ENCODE data around the gene XRCC3.

XRCC3 gene

GRCh38 chr14:103715052-103716000 lies at the start of gene XRCC3, which contains the start of gene ZFYVE21:
Gene XRCC3 (minus strand): TSS chr14:103715451. CDS start chr14:103711087, 4,364 bp downstream.
Gene ZFYVE21 (plus strand): TSS chr14:103715810. CDS start chr14:103715842, 32 bp downstream.
- DNase-seq: peak; percentile 90 to 99 (median 98)

GRCh38 chr14:103763730-103764488 lies 48.7 kb upstream of the XRCC3 start:
- DNase-seq: no peak

- DNase-seq: no peak
Observed at GRCh38 chr14:103762541-103762940, 47.3 kb upstream of the XRCC3 start.

- DNase-seq: no peak
Observed at GRCh38 chr14:103762036-103762435, 46.8 kb upstream of the XRCC3 start.

- DNase-seq: no peak
Observed at GRCh38 chr14:103758059-103758776, 43.0 kb upstream of the XRCC3 start.

GRCh38 chr14:103755060-103755459 lies 39.8 kb upstream of the XRCC3 start:
- no peak for DNase-seq

- no peak for DNase-seq
Observed at GRCh38 chr14:103753774-103754173, 38.5 kb upstream of the XRCC3 start.

GRCh38 chr14:103749860-103750259 lies 34.6 kb upstream of the XRCC3 start:
- DNase-seq: no peak

GRCh38 chr14:103749452-103749851 lies 34.2 kb upstream of the XRCC3 start:
- DNase-seq: no peak

- no peak for DNase-seq
Observed at GRCh38 chr14:103748534-103748857, 33.2 kb upstream of the XRCC3 start.

GRCh38 chr14:103746701-103747100 lies 31.4 kb upstream of the XRCC3 start:
- DNase-seq: peak in 3 of 56 donors; percentile 41 to 47 (median 44)

- DNase-seq: no peak
Observed at GRCh38 chr14:103745424-103745823, 30.2 kb upstream of the XRCC3 start.

- no peak for DNase-seq
Observed at GRCh38 chr14:103744621-103745395, 29.6 kb upstream of the XRCC3 start.

- DNase-seq: no peak
Observed at GRCh38 chr14:103743691-103744090, 28.4 kb upstream of the XRCC3 start.

- no peak for DNase-seq
Observed at GRCh38 chr14:103742499-103743255, 27.4 kb upstream of the XRCC3 start.

GRCh38 chr14:103741876-103742275 lies 26.6 kb upstream of the XRCC3 start:
- no peak for DNase-seq

- peak in 1 of 56 donors; percentile 42 for DNase-seq
Observed at GRCh38 chr14:103740991-103741689, 25.9 kb upstream of the XRCC3 start.

GRCh38 chr14:103739793-103740501 lies 24.7 kb upstream of the XRCC3 start:
- no peak for DNase-seq

GRCh38 chr14:103739466-103739792 lies 24.2 kb upstream of the XRCC3 start:
- DNase-seq: no peak

Data from nucleus accumbens (tissue), 56 donors.